Kidney (tissue), 14 donors: ENCODE measurements around the gene ZNF667. TPM values are rescaled to one million over a fixed set of nuclear protein-coding genes. Genes with fewer than 3 reads are reported as not detected.
A peak's percentile ranks its signal among the peaks of the same experiment; 100 is the strongest.

Experiments used
- DNase-seq, 5 donors: peaks; one replicate each; pipeline ENCODE4 v3.0.0-alpha.2; 2013 to 2020
- FAIRE-seq: peaks from 2 replicates; lab custom pipeline; 2012; peaks lifted over from hg19 to GRCh38; lab: Jason Lieb, UNC
- H3K27ac ChIP-seq, 2 donors: one replicate each; pipeline ENCODE4 v1.7.0; 2013; ENCODE audit warnings: low read depth in 2 of 2, low read length in 2 of 2, inconsistent platforms in 1 of 2
- H3K27me3 ChIP-seq: one replicate; pipeline ENCODE4 v1.7.1; 2013; ENCODE audit warnings: low read length, inconsistent platforms; ENCODE audit not compliant: control insufficient read depth, insufficient read depth
- H3K36me3 ChIP-seq, 3 donors: one replicate each; pipeline versions ENCODE4 v1.7.0 to v1.7.1; 2013; ENCODE audit warnings: low read length in 3 of 3, control low read depth in 1 of 3, inconsistent platforms in 1 of 3; ENCODE audit not compliant: insufficient read depth in 3 of 3, control insufficient read depth in 2 of 3
- H3K4me1 ChIP-seq, 3 donors: one replicate each; pipeline versions ENCODE4 v1.7.0 to v1.7.1; 2013; ENCODE audit warnings: low read length in 3 of 3, inconsistent platforms in 1 of 3, low read depth in 1 of 3; ENCODE audit not compliant: control insufficient read depth in 2 of 3, insufficient read depth in 2 of 3
- H3K4me3 ChIP-seq, 3 donors: one replicate each; pipeline versions ENCODE4 v1.7.0 to v1.8.1; 2013; ENCODE audit warnings: low read length in 3 of 3, control low read depth in 1 of 3, inconsistent platforms in 1 of 3
- H3K9ac ChIP-seq, 3 donors: one replicate each; pipeline versions ENCODE4 v1.7.0 to v1.7.1; 2013; ENCODE audit warnings: low read length in 3 of 3, control low read depth in 1 of 3, inconsistent platforms in 1 of 3
- H3K9me3 ChIP-seq, 3 donors: one replicate each; pipeline versions ENCODE4 v1.7.0 to v1.7.1; 2013; ENCODE audit warnings: low read length in 3 of 3, control low read depth in 1 of 3, inconsistent platforms in 1 of 3; ENCODE audit not compliant: control insufficient read depth in 2 of 3, insufficient read depth in 1 of 3
- CTCF ChIP-seq: IDR thresholded peaks from 3 replicates; pipeline ENCODE4 v1.5.1; 2012; ENCODE audit warnings: mild to moderate bottlenecking, moderate library complexity, borderline replicate concordance; ENCODE audit not compliant: insufficient read depth; ENCODE audit errors: extremely low read depth
- intact Hi-C: fragments of 100-400 bp; cut with DNase I; formaldehyde crosslinking; loops from one replicate; pipeline ENCODE4 v1.11.1; 2022
- polyA plus RNA-seq: library from polyadenylated mRNA; stranded (reverse); fragments of 350-450 nt; fragmentation: Illumina TruSeq; extraction: RNeasy Lipid Tissue Mini Kit (QIAGEN cat#74804); gene quantifications from one replicate; pipeline ENCODE4 v1.2.3, GENCODE V29; 2014; ENCODE audit warnings: low read depth, low replicate concordance; ENCODE audit not compliant: insufficient read depth
- total RNA-seq: library from RNA; stranded (reverse); fragmentation: NEBNext Ultra II Directional; extraction: Animal tissue kit (Norgen Biotek cat#: 25700); gene quantifications from one replicate; pipeline ENCODE4 v1.2.1, GENCODE V29; 2021
- donor health status: control.
- donor health status: control.
- donor health status: control.
- donor health status: control.
- donor health status: control.
- donor health status: DM: yes; HTN: yes; CAD: no.
- donor health status: Normal renal cell carcinoma (clear cell type).

The ZNF667 gene
- total and polyA plus RNA-seq, 2 donors from 2014 or later, result 2.9 to 8.5 TPM

GRCh38 chr19:56405062-56405461 lies 72.1 kb downstream of the ZNF667 start:
- H3K27me3 ChIP-seq, result no peaks in the 10 kb centered on the region
- intact Hi-C loops, result no loop called here
- H3K4me3 ChIP-seq, result peak overlapping the region; percentile 96 to 100 (median 99)
- no peak for DNase-seq
- peaks cover 10 to 20% (median 13%) of the 10 kb centered on the region in 3 donors for H3K4me1 ChIP-seq
- no peak for TF ChIP-seq CTCF
- no peak for FAIRE-seq
- peak overlapping the region in 2 of 3 donors; percentile 77 to 100 for H3K9ac ChIP-seq
- H3K27ac ChIP-seq, result no peak overlapping the region
- H3K9me3 ChIP-seq, result peaks cover 10 to 21% (median 16%) of the 10 kb centered on the region in 3 donors
- H3K36me3 ChIP-seq, result peaks cover 16 to 27% (median 22%) of the 10 kb centered on the region in 3 donors

GRCh38 chr19:56404705-56405056 lies 72.5 kb downstream of the ZNF667 start:
- DNase-seq, result no peak
- Histone ChIP-seq H3K27ac (no peak overlapping the region), H3K27me3 (no peaks in the 10 kb centered on the region), H3K9ac (peak overlapping the region; percentile 77 to 100 (median 87)), H3K9me3 (peaks cover 10 to 24% (median 16%) of the 10 kb centered on the region in 3 donors), H3K4me1 (peaks cover 10 to 20% (median 13%) of the 10 kb centered on the region in 3 donors), H3K36me3 (peaks cover 14 to 27% (median 26%) of the 10 kb centered on the region in 3 donors), H3K4me3 (peak overlapping the region; percentile 96 to 100 (median 99))
- no peak for TF ChIP-seq CTCF
- intact Hi-C loops, result no loop called here
- no peak for FAIRE-seq

- H3K27me3 ChIP-seq, result no peaks in the 10 kb centered on the region
- H3K9me3 ChIP-seq, result peaks cover 10 to 22% (median 13%) of the 10 kb centered on the region in 3 donors
- peaks cover 9 to 24% (median 22%) of the 10 kb centered on the region in 3 donors for H3K36me3 ChIP-seq
- peak within 1 kb of the TSS; percentile 96 to 100 (median 99) for H3K4me3 ChIP-seq
- DNase-seq (peak; percentile 95 to 98 (median 98)), FAIRE-seq (no peak)
- no peak for TF ChIP-seq CTCF
- peaks cover 10 to 20% (median 13%) of the 10 kb centered on the region in 3 donors for H3K4me1 ChIP-seq
- intact Hi-C loops, result no loop called here
- peak within 1 kb of the TSS; percentile 77 to 100 (median 87) for H3K9ac ChIP-seq
- H3K27ac ChIP-seq, result peak within 1 kb of the TSS; percentile 96 to 97
Measured at GRCh38 chr19:56403764-56404704, 73.1 kb downstream of the ZNF667 start, which contains the start of gene ZNF583. Gene ZNF583 (plus strand): TSS chr19:56404332. CDS start chr19:56407115, 2,783 bp downstream.
